HepG2 (cell line): Measurements from ENCODE around the gene DOK7. TPM values are rescaled to one million over a fixed set of nuclear protein-coding genes. Genes with fewer than 3 reads are reported as not detected.

Experiments used
- ATAC-seq: fragments of 200-7000 bp; cut with Tn5 transposase; 3 replicates; pipeline ENCODE4 v1.9.1; 2020; ENCODE audit warnings: mild to moderate bottlenecking, moderate library complexity
- BruUV-seq: library from RNA; stranded (reverse); fragments of 400-500 nt; replicated peaks from 2 replicates; lab custom pipeline; 2021; lab: Mats Ljungman, UMichigan
- CTCF ChIA-PET: fragments of 300-600 bp; formaldehyde crosslinking; extraction: SDS; loops from one replicate; lab custom pipeline; 2021; ENCODE audit warnings: low total read pairs, inconsistent platforms, low intra/inter-chr PET ratio; lab: Yijun Ruan, JAX
- POLR2A ChIA-PET: fragments of 350-600 bp; sonication (Branson Sonifier 250); formaldehyde crosslinking; loops from one replicate; lab custom pipeline; 2020; ENCODE audit warnings: antibody characterized with exemption, inconsistent platforms; lab: Yijun Ruan, JAX
- DNase-seq: peaks from one replicate; pipeline ENCODE4 v3.0.0-alpha.2; 2015; ENCODE audit warnings: low spot score
- FAIRE-seq: peaks from 3 replicates; lab custom pipeline; 2011; peaks lifted over from hg19 to GRCh38; lab: Jason Lieb, UNC
- H2AFZ ChIP-seq: one replicate; pipeline ENCODE4 v1.6.1; 2011; ENCODE audit warnings: low read length, inconsistent platforms
- H3K27ac ChIP-seq: fragments of 300-600 bp; 3 replicates; pipeline ENCODE4 v1.8.0; 2011; ENCODE audit warnings: mixed run types, mild to moderate bottlenecking, mixed read lengths, low read length, inconsistent platforms; ENCODE audit not compliant: insufficient read depth; ENCODE audit errors: extremely low read length
- H3K27me3 ChIP-seq, 2 experiments: fragments of 200-600 bp in 1 of 2; 2 replicates in 1 of 2; 3 replicates in 1 of 2; pipeline versions ENCODE4 v1.6.0 to v1.8.0; 2011; ENCODE audit warnings: low read length in 2 of 2, mild to moderate bottlenecking in 2 of 2, moderate library complexity in 2 of 2, inconsistent platforms in 1 of 2; ENCODE audit not compliant: insufficient read depth in 2 of 2, control insufficient read depth in 1 of 2
- H3K36me3 ChIP-seq, 2 experiments: fragments of 200-600 bp in 1 of 2; replicated peaks in 1 of 2; 2 replicates in 1 of 2; 3 replicates in 1 of 2; pipeline versions ENCODE4 v1.5.1 to v1.8.0; 2011; ENCODE audit warnings: low read length in 2 of 2, inconsistent platforms in 1 of 2; ENCODE audit not compliant: insufficient read depth in 2 of 2, control insufficient read depth in 1 of 2
- H3K4me1 ChIP-seq: 2 replicates; pipeline ENCODE4 v1.5.1; 2012; ENCODE audit warnings: low read length, inconsistent platforms; ENCODE audit not compliant: insufficient read depth
- H3K4me2 ChIP-seq: 2 replicates; pipeline ENCODE4 v1.6.0; 2011; ENCODE audit warnings: low read depth, low read length, inconsistent platforms
- H3K4me3 ChIP-seq, 3 experiments: fragments of 200-600 bp in 1 of 3; sonication (generic), shearing (Covaris generic) in 1 of 3; replicated peaks in 1 of 3; 2 replicates each; pipeline ENCODE4 v1.5.1; 2011 to 2016; ENCODE audit warnings: low read length in 3 of 3, inconsistent platforms in 2 of 3, low read depth in 2 of 3, mild to moderate bottlenecking in 2 of 3, control low read depth in 1 of 3, mixed read lengths in 1 of 3; ENCODE audit not compliant: insufficient read depth in 1 of 3
- H3K79me2 ChIP-seq: one replicate; pipeline ENCODE4 v1.6.1; 2011; ENCODE audit warnings: low read length, inconsistent platforms; ENCODE audit not compliant: insufficient read depth
- H3K9ac ChIP-seq: 2 replicates; pipeline ENCODE4 v1.6.0; 2011; ENCODE audit warnings: mild to moderate bottlenecking, low read depth, low read length, inconsistent platforms; ENCODE audit not compliant: insufficient read depth
- H3K9me3 ChIP-seq: 2 replicates; pipeline ENCODE4 v1.5.1; 2012; ENCODE audit warnings: mild to moderate bottlenecking, low read length
- H4K20me1 ChIP-seq: 2 replicates; pipeline ENCODE4 v1.6.0; 2011; ENCODE audit warnings: inconsistent platforms, mild to moderate bottlenecking, low read length, moderate library complexity; ENCODE audit not compliant: insufficient read depth
- HDAC1 ChIP-seq: sonication (generic); formaldehyde crosslinking; IDR thresholded peaks from 2 replicates; pipeline ENCODE4 v1.5.1; 2020; ENCODE audit warnings: mild to moderate bottlenecking, missing genetic modification reagents
- HIVEP1 ChIP-seq: sonication (generic); formaldehyde crosslinking; IDR thresholded peaks from 2 replicates; pipeline ENCODE4 v1.4.0; 2020; ENCODE audit warnings: mild to moderate bottlenecking, missing genetic modification reagents
- HNF4G ChIP-seq, 2 experiments: sonication (generic) in 1 of 2; formaldehyde crosslinking in 1 of 2; IDR thresholded peaks; 2 replicates each; pipeline versions ENCODE4 v1.4.0 to v1.6.1; 2011 to 2020; ENCODE audit warnings: borderline replicate concordance in 2 of 2, low read depth in 2 of 2, mild to moderate bottlenecking in 2 of 2, low read length in 1 of 2, missing genetic modification reagents in 1 of 2, moderate library complexity in 1 of 2
- JARID2 ChIP-seq: sonication (generic); formaldehyde crosslinking; IDR thresholded peaks from 2 replicates; pipeline ENCODE4 v1.8.1; 2023; ENCODE audit warnings: missing genetic modification reagents, inconsistent platforms; ENCODE audit not compliant: insufficient replicate concordance
- JUND ChIP-seq: sonication (generic); formaldehyde crosslinking; IDR thresholded peaks from 2 replicates; pipeline ENCODE4 v1.8.0; 2022; ENCODE audit warnings: mild to moderate bottlenecking, missing genetic modification reagents
- KDM5B ChIP-seq: sonication (generic); formaldehyde crosslinking; IDR thresholded peaks from 2 replicates; pipeline ENCODE4 v1.4.0; 2020; ENCODE audit warnings: missing genetic modification reagents, mild to moderate bottlenecking, borderline replicate concordance
- KLF12 ChIP-seq: sonication (generic); formaldehyde crosslinking; IDR thresholded peaks from 2 replicates; pipeline ENCODE4 v1.4.0; 2020; ENCODE audit warnings: missing genetic modification reagents, borderline replicate concordance
- MIXL1 ChIP-seq: IDR thresholded peaks from 2 replicates; pipeline ENCODE4 v1.6.1; 2016
- NPAS2 ChIP-seq: sonication (generic); formaldehyde crosslinking; IDR thresholded peaks from 2 replicates; pipeline ENCODE4 v1.8.0; 2022; ENCODE audit warnings: mild to moderate bottlenecking, missing genetic modification reagents, borderline replicate concordance
- NR2F6 ChIP-seq, 2 experiments: IDR thresholded peaks; 2 replicates each; pipeline ENCODE4 v1.6.1; 2016; ENCODE audit warnings: antibody characterized with exemption in 1 of 2, mild to moderate bottlenecking in 1 of 2
- PREB ChIP-seq: sonication (generic); formaldehyde crosslinking; IDR thresholded peaks from 2 replicates; pipeline ENCODE4 v1.4.0; 2020; ENCODE audit warnings: missing genetic modification reagents
- RARA ChIP-seq: IDR thresholded peaks from 2 replicates; pipeline ENCODE4 v1.6.1; 2016; ENCODE audit warnings: missing genetic modification reagents, missing compliant biosample characterization
- SALL1 ChIP-seq: sonication (generic); formaldehyde crosslinking; IDR thresholded peaks from 2 replicates; pipeline ENCODE4 v1.8.0; 2022; ENCODE audit warnings: mild to moderate bottlenecking, missing genetic modification reagents
- SAP130 ChIP-seq: IDR thresholded peaks from 2 replicates; pipeline ENCODE4 v1.6.1; 2016; ENCODE audit warnings: low read depth
- SOX6 ChIP-seq, 2 experiments: fragments of 450-650 bp in 1 of 2; sonication (generic) in 1 of 2; formaldehyde crosslinking in 1 of 2; IDR thresholded peaks; 2 replicates each; pipeline versions ENCODE4 v1.4.0 to v1.6.1; 2017 to 2020; ENCODE audit warnings: antibody characterized with exemption in 1 of 2, mild to moderate bottlenecking in 1 of 2, missing genetic modification reagents in 1 of 2
- XRCC5 ChIP-seq: fragments of 200-400 bp; formaldehyde crosslinking; optimal IDR thresholded peaks from 2 replicates; pipeline ENCODE3; 2017; ENCODE audit warnings: mild to moderate bottlenecking, low read length
- ZFX ChIP-seq: sonication (generic); formaldehyde crosslinking; IDR thresholded peaks from 2 replicates; pipeline ENCODE4 v1.4.0; 2020; ENCODE audit warnings: mild to moderate bottlenecking, low read depth, missing genetic modification reagents, moderate library complexity
- ZNF580 ChIP-seq: IDR thresholded peaks from 2 replicates; pipeline ENCODE4 v1.6.1; 2016; ENCODE audit warnings: low read depth, borderline replicate concordance
- ZNF788 ChIP-seq: sonication (generic); formaldehyde crosslinking; IDR thresholded peaks from 2 replicates; pipeline ENCODE4 v1.5.0; 2020; ENCODE audit warnings: mild to moderate bottlenecking, missing genetic modification reagents, borderline replicate concordance
- WGBS: methylation state at CpG from one replicate; pipeline ENCODE4 v1.1.6; 2017; ENCODE audit warnings: low lambda C conversion rate; 5-methylcytosine and 5-hydroxymethylcytosine counted together
- in situ Hi-C: cut with HindIII; loops from 2 replicates; pipeline ENCODE4 v1.10.0; 2017; ENCODE audit warnings: low pct_unique_long_range_greater_than_20kb; ENCODE audit not compliant: extremely low pct_ligation_motif_present
- intact Hi-C: fragments of 100-400 bp; cut with micrococcal nuclease; formaldehyde crosslinking; loops from one replicate; pipeline ENCODE4 v1.10.0; 2022; ENCODE audit not compliant: unreplicated experiment
- polyA plus RNA-seq, 8 experiments: library from polyadenylated mRNA; depleted of rRNA in 3 of 8; stranded (reverse) in 7 of 8; unstranded in 1 of 8; fragments of >200 nt; fragmentation: Illumina TruSeq in 4 of 8; extraction: Trizol in 4 of 8; gene quantifications; 2 replicates each; pipeline versions ENCODE4 v1.2.1 to v1.2.3, GENCODE V29; 2011 to 2016; ENCODE audit warnings: low read depth in 4 of 8, missing spikeins in 1 of 8, mixed read lengths in 1 of 8; ENCODE audit not compliant: insufficient read depth in 1 of 8
- total RNA-seq, 5 experiments: library from RNA; depleted of rRNA; stranded (reverse); fragments of >200 nt; fragmentation: Illumina TruSeq; extraction: Trizol; gene quantifications; 2 replicates each; pipeline ENCODE4 v1.2.3, GENCODE V29; 2016; ENCODE audit warnings: low read depth in 1 of 5

DOK7 gene
- total and polyA plus RNA-seq, 2 of the 13 experiments (the other 11 are each of a cell fraction or from before 2014, with no cell fraction given) = 0.03 to 0.07 TPM

- H3K4me2 ChIP-seq = peak overlapping the region; percentile 65
- no peaks in the 10 kb centered on the region for H3K9me3 ChIP-seq
- H3K79me2 ChIP-seq = no peaks in the 10 kb centered on the region
- H4K20me1 ChIP-seq = no peaks in the 10 kb centered on the region
- peaks cover 23% of the 10 kb centered on the region for H3K4me1 ChIP-seq
- FAIRE-seq (no peak), DNase-seq (peak; percentile 40), ATAC-seq (peak; percentile 18)
- no TSS peak for BruUV-seq
- WGBS = 6% methylated on average over 8 of the region's 10 CpGs
- in situ Hi-C loops = no loop called here
- peaks cover 20 to 67% of the 10 kb centered on the region in 2 experiments for H3K27me3 ChIP-seq
- POLR2A ChIA-PET = interaction anchor here (1.0 kb wide), 1 partner anchor 19 kb away, joined by 4 read pairs; no protein-coding TSS in a partner anchor
- H3K27ac ChIP-seq = no peak overlapping the region
- H3K4me3 ChIP-seq = peak overlapping the region in 2 of 3 experiments; percentile 50 to 55; a peak in 2 of 6 replicates
- CTCF ChIA-PET = no interaction called here
- intact Hi-C loops = no loop called here
- no peak overlapping the region for H3K9ac ChIP-seq
- H2AFZ ChIP-seq = no peak overlapping the region
- H3K36me3 ChIP-seq = no peaks in the 10 kb centered on the region
- no peak for TF ChIP-seq JARID2
- TF ChIP-seq ZNF580 (CRISPR knock-in tag) = no peak
- TF ChIP-seq RARA = 0 out of 2 replicates have a peak, but pooled peaks have one; percentile 12
- 0 out of 2 replicates have a peak, but pooled peaks have one; percentile 27 for TF ChIP-seq HIVEP1 (CRISPR knock-in tag)
- TF ChIP-seq SAP130 (CRISPR knock-in tag) = 0 out of 2 replicates have a peak, but pooled peaks have one; percentile 26
- peak; percentile 65; the same call in 1 of the 2 replicates for TF ChIP-seq HNF4G (IDR thresholded peaks at IDR 0.05; ENCODE audit: borderline replicate concordance, low read depth, low read length)
- TF ChIP-seq HNF4G (CRISPR knock-in tag; IDR thresholded peaks at IDR 0.05; ENCODE audit: borderline replicate concordance, low read depth) = no peak
- TF ChIP-seq NR2F6 (IDR thresholded peaks at IDR 0.05) = peak; percentile 66; the same call in 1 of the 2 replicates
- TF ChIP-seq NR2F6 (CRISPR knock-in tag; IDR thresholded peaks at IDR 0.05) = peak; percentile 81
- no peak for TF ChIP-seq PREB
- TF ChIP-seq XRCC5 = peak; percentile 68
- no peak for TF ChIP-seq SOX6 (IDR thresholded peaks at IDR 0.05)
- peak; percentile 34; the same call in 1 of the 2 replicates for TF ChIP-seq SOX6 (CRISPR knock-in tag; IDR thresholded peaks at IDR 0.05)
- TF ChIP-seq HDAC1 (CRISPR knock-in tag) = peak; percentile 43; the same call in 1 of the 2 replicates
- TF ChIP-seq ZFX (CRISPR knock-in tag) = peak; percentile 20; the same call in 1 of the 2 replicates
- TF ChIP-seq KDM5B = 0 out of 2 replicates have a peak, but pooled peaks have one; percentile 43
- TF ChIP-seq KLF12 (CRISPR knock-in tag) = 0 out of 2 replicates have a peak, but pooled peaks have one; percentile 35
- no peak for TF ChIP-seq MIXL1
- peak; percentile 41; the same call in 1 of the 2 replicates for TF ChIP-seq SALL1 (CRISPR knock-in tag)
- no peak for TF ChIP-seq JUND
- 0 out of 2 replicates have a peak, but pooled peaks have one; percentile 16 for TF ChIP-seq ZNF788 (CRISPR knock-in tag)
- no peak for TF ChIP-seq NPAS2 (CRISPR knock-in tag)
These were observed 751 bp upstream of the DOK7 start for GRCh38 chr4:3462321-3462789.
